Lung microvascular endothelial cell (primary cell): ENCODE measurements around the gene SEZ6L. TPM values are rescaled to one million over a fixed set of nuclear protein-coding genes. Genes with fewer than 3 reads are reported as not detected.

ENCODE experiments used
- DNase-seq, 2 donors: peaks; one replicate each; pipeline versions ENCODE4 v3.0.0 to v3.0.0-alpha.2; 2010; ENCODE audit warnings: low read depth in 2 of 2
- total RNA-seq: library from RNA; depleted of rRNA; stranded (reverse); fragments of >200 nt; gene quantifications from 2 replicates; pipeline ENCODE4 v1.2.1, GENCODE V29; 2014

SEZ6L gene
- total RNA-seq, 1 donor from 2014 or later: not detected

DNA sequence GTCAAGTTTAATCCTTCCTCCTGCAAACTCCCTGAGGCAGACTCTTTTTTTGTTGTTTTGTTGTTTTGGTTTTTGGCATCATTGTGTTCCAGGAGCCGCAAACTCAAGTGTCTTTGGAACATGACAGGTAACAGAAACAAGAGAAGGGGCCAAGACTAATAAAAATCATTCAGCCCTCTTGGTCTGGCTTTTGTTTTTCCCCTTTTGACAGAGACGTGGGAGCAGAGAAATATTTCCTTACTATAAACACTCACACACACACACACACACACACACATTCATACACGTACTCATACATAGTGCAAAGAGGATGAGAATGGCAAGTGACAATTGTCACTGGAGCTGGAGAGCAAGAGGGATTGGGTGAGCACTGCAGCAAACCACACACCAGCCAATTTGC lies 249.4 kb downstream of the SEZ6L start:
- no peak for DNase-seq

DNA sequence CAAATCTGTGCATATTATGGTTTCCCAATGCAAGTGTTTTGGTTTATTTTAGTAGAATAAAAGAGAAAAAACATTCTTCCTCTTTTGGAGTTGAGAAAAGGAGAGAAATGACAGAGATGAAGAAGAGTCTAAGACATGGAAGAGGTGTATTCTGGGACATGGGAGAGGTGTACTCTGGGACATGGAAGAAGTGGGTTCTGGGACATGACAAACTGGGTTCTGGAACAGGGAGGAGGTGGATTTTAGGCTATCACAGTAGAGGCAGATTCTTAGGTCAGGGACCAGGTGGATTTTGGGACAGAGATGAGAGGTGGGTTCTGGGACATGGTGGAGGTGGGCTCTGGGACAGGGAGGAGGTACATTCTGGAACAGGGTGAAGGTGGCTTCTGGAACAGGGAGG lies 257.7 kb downstream of the SEZ6L start:
- DNase-seq: no peak

- peak; percentile 51 to 66 for DNase-seq
Observed at GRCh38 chr22:26428515-26429457, 259.5 kb downstream of the SEZ6L start, which contains the start of gene ASPHD2. ASPHD2 (plus strand) TSS chr22:26429260; CDS start chr22:26433616, 4,356 bp downstream.

GRCh38 chr22:26429458-26430286 lies 260.4 kb downstream of the SEZ6L start:
- no peak for DNase-seq

DNA sequence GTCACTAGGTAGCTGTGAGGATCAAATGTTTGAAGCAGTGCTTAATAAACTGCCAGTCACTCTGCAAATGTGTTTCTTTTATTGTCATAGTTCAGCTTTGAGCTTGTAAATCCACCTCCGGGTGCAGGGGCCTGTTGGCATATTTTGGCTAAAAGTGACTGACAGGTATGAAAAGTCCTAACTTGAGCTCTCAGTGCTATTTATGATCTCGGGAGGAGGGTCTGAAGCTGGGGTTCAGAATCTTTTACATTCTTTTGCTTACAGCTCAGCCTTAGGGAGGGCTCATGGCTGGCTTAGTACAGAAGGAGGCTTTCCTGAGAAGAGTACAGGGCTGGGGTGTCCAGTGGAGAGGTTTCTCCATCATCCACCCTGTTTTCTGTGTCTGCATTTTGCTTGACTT lies 261.3 kb downstream of the SEZ6L start:
- no peak for DNase-seq

DNA sequence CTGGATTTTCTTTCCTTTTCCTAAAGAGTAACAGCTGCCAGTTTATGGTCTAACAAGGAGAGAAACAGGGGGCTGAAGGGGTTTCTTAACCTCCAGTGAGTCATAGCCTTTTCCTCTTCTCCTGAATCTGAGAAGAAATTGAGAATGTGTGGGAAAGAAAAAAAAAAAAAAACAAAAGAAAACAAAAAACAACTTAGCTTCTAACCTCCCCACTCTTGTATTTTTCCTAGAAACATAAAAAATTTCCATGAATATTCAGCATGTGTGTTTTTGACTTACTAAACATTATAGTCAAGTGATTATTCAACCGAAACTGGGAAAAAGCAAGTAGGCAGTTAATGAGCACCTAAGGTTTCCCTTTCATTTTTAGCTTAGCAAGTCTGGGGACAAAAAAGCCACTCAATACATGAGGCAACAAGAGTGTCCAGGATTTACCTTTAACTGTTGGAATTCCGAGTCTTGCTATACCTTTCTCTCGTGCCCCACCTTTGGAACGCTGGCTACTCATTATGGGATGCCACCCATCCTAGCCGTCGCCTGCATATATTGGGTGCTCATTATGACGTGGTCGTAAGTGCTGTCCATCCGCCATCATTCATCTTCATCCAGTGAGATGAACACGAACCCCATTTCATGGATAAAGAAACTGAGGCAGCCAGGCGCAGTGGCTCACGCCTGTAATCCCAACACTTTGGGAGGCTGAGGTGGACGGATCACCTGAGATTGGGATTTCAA lies 262.2 kb downstream of the SEZ6L start:
- DNase-seq: peak in 1 of 2 donors; percentile 24

DNA sequence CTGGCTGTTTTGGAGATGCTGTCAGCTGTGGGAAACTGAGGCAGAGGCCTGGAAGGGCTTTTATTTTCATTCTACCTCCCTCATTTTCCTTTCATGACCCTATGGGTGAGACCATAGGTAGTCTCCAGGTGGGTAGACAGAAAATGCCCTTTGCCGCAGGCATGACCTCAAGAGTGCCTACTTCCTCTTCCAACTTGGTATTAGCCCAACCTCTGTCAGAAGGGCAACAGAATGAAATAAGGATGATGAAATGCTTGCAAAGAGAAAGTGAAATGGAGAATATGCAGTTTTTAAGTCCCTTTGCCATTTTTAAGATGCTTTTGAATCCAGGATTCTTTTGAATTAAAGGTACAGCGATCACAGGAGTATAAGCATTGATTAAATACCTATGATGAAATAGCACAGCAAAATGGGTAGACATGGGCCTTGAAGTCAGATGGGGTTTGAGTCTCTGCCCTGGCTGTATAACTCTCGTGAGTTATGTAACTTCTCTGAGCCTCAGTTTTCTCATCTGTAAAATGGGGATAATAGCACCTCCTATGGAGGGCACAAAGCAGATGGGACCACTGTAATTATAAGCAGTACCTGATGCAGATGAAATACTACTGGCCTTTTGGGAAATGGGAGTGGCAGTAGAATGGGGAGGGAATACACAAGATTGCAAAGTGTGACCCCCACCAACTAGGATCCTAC lies 263.5 kb downstream of the SEZ6L start:
- DNase-seq: no peak
